Activated CD4-positive, alpha-beta T cell treated with anti-CD3 and anti-CD28 coated beads, Interleukin-2, amount 10 ng/mL, durations not matched to agents 24 days and 14 days (primary cell): ENCODE results near the gene GDF9. TPM values are rescaled to one million over a fixed set of nuclear protein-coding genes. Genes with fewer than 3 reads are reported as not detected.

Source experiments
- DNase-seq: peaks from one replicate; pipeline ENCODE4 v3.0.0; 2022
- H3K27ac Mint-ChIP-seq: one replicate; pipeline ENCODE4 v1.8.0; 2022; ENCODE audit warnings: mild to moderate bottlenecking, mixed read lengths
- H3K27me3 Mint-ChIP-seq: one replicate; pipeline ENCODE4 v1.8.0; 2022; ENCODE audit warnings: mixed read lengths
- H3K36me3 Mint-ChIP-seq: one replicate; pipeline ENCODE4 v1.8.0; 2022; ENCODE audit warnings: low read depth, mild to moderate bottlenecking, mixed read lengths
- H3K4me1 Mint-ChIP-seq: one replicate; pipeline ENCODE4 v1.8.0; 2021; ENCODE audit warnings: mixed read lengths
- H3K4me3 Mint-ChIP-seq: one replicate; pipeline ENCODE4 v1.8.0; 2022; ENCODE audit warnings: mild to moderate bottlenecking, moderate library complexity, mixed read lengths
- H3K9me3 Mint-ChIP-seq: one replicate; pipeline ENCODE4 v1.8.0; 2021; ENCODE audit warnings: mixed read lengths
- intact Hi-C: fragments of 100-400 bp; cut with micrococcal nuclease; formaldehyde crosslinking; loops from one replicate; pipeline ENCODE4 v1.15.1; 2023
- total RNA-seq: library from RNA; stranded (reverse); gene quantifications from 2 replicates; pipeline ENCODE4 v1.2.3, GENCODE V29; 2022

The GDF9 gene
- total RNA-seq, 1 donor from 2014 or later = 0.30 TPM

- peak overlapping the region; percentile 55 for H3K4me3 Mint-ChIP-seq
- H3K4me1 Mint-ChIP-seq = peaks cover 19% of the 10 kb centered on the region
- no peaks in the 10 kb centered on the region for H3K9me3 Mint-ChIP-seq
- H3K36me3 Mint-ChIP-seq = no peaks in the 10 kb centered on the region
- H3K27me3 Mint-ChIP-seq = peaks cover 50% of the 10 kb centered on the region
- intact Hi-C loops = loop anchor here (5.0 kb wide), 1 partner anchor 164 kb away; no protein-coding TSS in a partner anchor
- DNase-seq = peak; percentile 83
- no peak overlapping the region for H3K27ac Mint-ChIP-seq
Measured at GRCh38 chr5:132825834-132826391, 40.4 kb downstream of the GDF9 start.

GRCh38 chr5:132825033-132825833 is 41.0 kb downstream of the GDF9 start:
- Mint-ChIP-seq H3K4me3 (peak overlapping the region; percentile 60), H3K36me3 (no peaks in the 10 kb centered on the region), H3K4me1 (peaks cover 22% of the 10 kb centered on the region), H3K9me3 (no peaks in the 10 kb centered on the region), H3K27me3 (peaks cover 52% of the 10 kb centered on the region), H3K27ac (no peak overlapping the region)
- no peak for DNase-seq
- intact Hi-C loops = loop anchor here (5.0 kb wide), 1 partner anchor 163 kb away; no protein-coding TSS in a partner anchor

- Mint-ChIP-seq H3K4me3 (peak overlapping the region; percentile 60), H3K27me3 (peaks cover 52% of the 10 kb centered on the region), H3K36me3 (no peaks in the 10 kb centered on the region), H3K27ac (peak overlapping the region; percentile 34), H3K9me3 (no peaks in the 10 kb centered on the region), H3K4me1 (peaks cover 25% of the 10 kb centered on the region)
- intact Hi-C loops = loop anchor here (5.0 kb wide), 1 partner anchor 182 kb away; no protein-coding TSS in a partner anchor
- peak; percentile 57 for DNase-seq
Measured at GRCh38 chr5:132824426-132824825, 41.8 kb downstream of the GDF9 start.

- Mint-ChIP-seq H3K9me3 (no peaks in the 10 kb centered on the region), H3K4me3 (peak overlapping the region; percentile 39), H3K4me1 (peaks cover 23% of the 10 kb centered on the region), H3K27me3 (peaks cover 51% of the 10 kb centered on the region), H3K36me3 (no peaks in the 10 kb centered on the region), H3K27ac (no peak overlapping the region)
- no peak for DNase-seq
- intact Hi-C loops = loop anchor here (5.0 kb wide), 1 partner anchor 181 kb away; no protein-coding TSS in a partner anchor
Measured at GRCh38 chr5:132823481-132824050, 42.7 kb downstream of the GDF9 start.

GRCh38 chr5:132822650-132823480 is 43.4 kb downstream of the GDF9 start:
- Mint-ChIP-seq H3K36me3 (no peaks in the 10 kb centered on the region), H3K27me3 (peaks cover 50% of the 10 kb centered on the region), H3K4me3 (peak overlapping the region; percentile 61)

GRCh38 chr5:132821791-132822190 is 44.5 kb downstream of the GDF9 start:
- H3K9me3 Mint-ChIP-seq = no peaks in the 10 kb centered on the region
- H3K4me1 Mint-ChIP-seq = peaks cover 15% of the 10 kb centered on the region
- no peak for DNase-seq
- no peak overlapping the region for H3K27ac Mint-ChIP-seq
- H3K36me3 Mint-ChIP-seq = no peaks in the 10 kb centered on the region
- intact Hi-C loops = loop anchor here (2.0 to 5.0 kb wide), 4 partner anchors 71 to 321 kb away; partner anchors contain the start of gene KIF3A
- no peak overlapping the region for H3K4me3 Mint-ChIP-seq
- H3K27me3 Mint-ChIP-seq = peaks cover 40% of the 10 kb centered on the region

More at GRCh38 chr5:132822650-132823480, 43.4 kb downstream of the GDF9 start:
- Mint-ChIP-seq H3K27ac (no peak overlapping the region), H3K9me3 (no peaks in the 10 kb centered on the region), H3K4me1 (peaks cover 22% of the 10 kb centered on the region)
- peak; percentile 75 for DNase-seq
- intact Hi-C loops = loop anchor here (5.0 kb wide), 1 partner anchor 181 kb away; no protein-coding TSS in a partner anchor

GRCh38 chr5:132821350-132821749 is 44.9 kb downstream of the GDF9 start:
- H3K4me1 Mint-ChIP-seq = peaks cover 15% of the 10 kb centered on the region
- DNase-seq = no peak
- intact Hi-C loops = loop anchor here (2.0 to 5.0 kb wide), 4 partner anchors 71 to 321 kb away; partner anchors contain the start of gene KIF3A
- peaks cover 38% of the 10 kb centered on the region for H3K27me3 Mint-ChIP-seq
- no peaks in the 10 kb centered on the region for H3K36me3 Mint-ChIP-seq
- H3K4me3 Mint-ChIP-seq = no peak overlapping the region
- H3K27ac Mint-ChIP-seq = no peak overlapping the region
- no peaks in the 10 kb centered on the region for H3K9me3 Mint-ChIP-seq

- H3K27ac Mint-ChIP-seq = no peak overlapping the region
- intact Hi-C loops = loop anchor here (1.0 to 5.0 kb wide), 8 partner anchors 69 to 434 kb away; partner anchors contain the start of gene KIF3A
- H3K27me3 Mint-ChIP-seq = peaks cover 39% of the 10 kb centered on the region
- peaks cover 15% of the 10 kb centered on the region for H3K4me1 Mint-ChIP-seq
- H3K4me3 Mint-ChIP-seq = peak overlapping the region; percentile 37
- no peaks in the 10 kb centered on the region for H3K9me3 Mint-ChIP-seq
- DNase-seq = peak; percentile 97
- no peaks in the 10 kb centered on the region for H3K36me3 Mint-ChIP-seq
Measured at GRCh38 chr5:132820162-132820754, 46.0 kb downstream of the GDF9 start.

GRCh38 chr5:132819468-132819867 is 46.8 kb downstream of the GDF9 start:
- H3K9me3 Mint-ChIP-seq = no peaks in the 10 kb centered on the region

GRCh38 chr5:132817011-132817410 is 49.3 kb downstream of the GDF9 start:
- Mint-ChIP-seq H3K36me3 (no peaks in the 10 kb centered on the region), H3K27me3 (peaks cover 40% of the 10 kb centered on the region), H3K4me1 (peaks cover 20% of the 10 kb centered on the region), H3K4me3 (no peak overlapping the region), H3K27ac (no peak overlapping the region), H3K9me3 (no peaks in the 10 kb centered on the region)
- intact Hi-C loops = no loop called here
- DNase-seq = no peak

More at GRCh38 chr5:132819468-132819867, 46.8 kb downstream of the GDF9 start:
- no peaks in the 10 kb centered on the region for H3K36me3 Mint-ChIP-seq
- no peak overlapping the region for H3K27ac Mint-ChIP-seq
- peak; percentile 63 for DNase-seq
- H3K27me3 Mint-ChIP-seq = peaks cover 37% of the 10 kb centered on the region
- intact Hi-C loops = no loop called here
- peak overlapping the region; percentile 43 for H3K4me3 Mint-ChIP-seq
- H3K4me1 Mint-ChIP-seq = peaks cover 15% of the 10 kb centered on the region

- Mint-ChIP-seq H3K9me3 (no peaks in the 10 kb centered on the region), H3K4me1 (peaks cover 18% of the 10 kb centered on the region), H3K36me3 (no peaks in the 10 kb centered on the region), H3K27ac (no peak overlapping the region), H3K27me3 (peaks cover 43% of the 10 kb centered on the region), H3K4me3 (no peak overlapping the region)
- intact Hi-C loops = no loop called here
- DNase-seq = no peak
Measured at GRCh38 chr5:132816554-132816953, 49.7 kb downstream of the GDF9 start.

GRCh38 chr5:132816083-132816482 is 50.2 kb downstream of the GDF9 start:
- Mint-ChIP-seq H3K9me3 (no peaks in the 10 kb centered on the region), H3K36me3 (no peaks in the 10 kb centered on the region), H3K4me1 (peaks cover 18% of the 10 kb centered on the region), H3K27me3 (peaks cover 48% of the 10 kb centered on the region), H3K4me3 (no peak overlapping the region), H3K27ac (no peak overlapping the region)
- intact Hi-C loops = no loop called here
- no peak for DNase-seq

- Mint-ChIP-seq H3K4me1 (peaks cover 17% of the 10 kb centered on the region), H3K27me3 (peaks cover 53% of the 10 kb centered on the region), H3K9me3 (no peaks in the 10 kb centered on the region), H3K36me3 (no peaks in the 10 kb centered on the region), H3K4me3 (peak overlapping the region; percentile 50), H3K27ac (no peak overlapping the region)
- intact Hi-C loops = no loop called here
- DNase-seq = no peak
Measured at GRCh38 chr5:132815454-132815853, 50.8 kb downstream of the GDF9 start.
